ENCODE results near the gene SERPINB7.

DNA sequence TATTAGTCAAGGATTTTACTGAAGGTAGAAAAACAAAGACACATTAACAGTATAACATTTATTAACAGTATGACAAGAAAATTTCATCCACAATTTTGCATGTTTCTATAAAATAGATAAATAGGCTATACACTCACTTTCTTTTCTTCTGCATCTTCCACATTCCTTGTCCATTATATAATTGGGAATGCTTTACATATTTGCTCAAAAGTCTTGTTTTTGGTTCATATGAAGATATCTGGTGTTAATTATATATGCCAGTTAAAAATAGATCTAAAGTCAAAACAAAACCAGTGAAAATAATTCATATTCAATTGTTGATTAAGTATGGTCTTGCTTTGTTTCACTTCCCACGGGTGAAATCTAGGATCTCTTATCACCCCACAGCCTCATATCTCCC is 53.4 kb downstream of the SERPINB7 start:
- TF ChIP-seq TAF1 (IDR thresholded peaks at IDR 0.05; ENCODE audit: borderline replicate concordance, insufficient read depth, low read length) (no peak), SIN3A (IDR thresholded peaks at IDR 0.05; ENCODE audit: borderline replicate concordance, insufficient read depth, low read length) (no peak)
- TF ChIP-seq, protein P1, sequence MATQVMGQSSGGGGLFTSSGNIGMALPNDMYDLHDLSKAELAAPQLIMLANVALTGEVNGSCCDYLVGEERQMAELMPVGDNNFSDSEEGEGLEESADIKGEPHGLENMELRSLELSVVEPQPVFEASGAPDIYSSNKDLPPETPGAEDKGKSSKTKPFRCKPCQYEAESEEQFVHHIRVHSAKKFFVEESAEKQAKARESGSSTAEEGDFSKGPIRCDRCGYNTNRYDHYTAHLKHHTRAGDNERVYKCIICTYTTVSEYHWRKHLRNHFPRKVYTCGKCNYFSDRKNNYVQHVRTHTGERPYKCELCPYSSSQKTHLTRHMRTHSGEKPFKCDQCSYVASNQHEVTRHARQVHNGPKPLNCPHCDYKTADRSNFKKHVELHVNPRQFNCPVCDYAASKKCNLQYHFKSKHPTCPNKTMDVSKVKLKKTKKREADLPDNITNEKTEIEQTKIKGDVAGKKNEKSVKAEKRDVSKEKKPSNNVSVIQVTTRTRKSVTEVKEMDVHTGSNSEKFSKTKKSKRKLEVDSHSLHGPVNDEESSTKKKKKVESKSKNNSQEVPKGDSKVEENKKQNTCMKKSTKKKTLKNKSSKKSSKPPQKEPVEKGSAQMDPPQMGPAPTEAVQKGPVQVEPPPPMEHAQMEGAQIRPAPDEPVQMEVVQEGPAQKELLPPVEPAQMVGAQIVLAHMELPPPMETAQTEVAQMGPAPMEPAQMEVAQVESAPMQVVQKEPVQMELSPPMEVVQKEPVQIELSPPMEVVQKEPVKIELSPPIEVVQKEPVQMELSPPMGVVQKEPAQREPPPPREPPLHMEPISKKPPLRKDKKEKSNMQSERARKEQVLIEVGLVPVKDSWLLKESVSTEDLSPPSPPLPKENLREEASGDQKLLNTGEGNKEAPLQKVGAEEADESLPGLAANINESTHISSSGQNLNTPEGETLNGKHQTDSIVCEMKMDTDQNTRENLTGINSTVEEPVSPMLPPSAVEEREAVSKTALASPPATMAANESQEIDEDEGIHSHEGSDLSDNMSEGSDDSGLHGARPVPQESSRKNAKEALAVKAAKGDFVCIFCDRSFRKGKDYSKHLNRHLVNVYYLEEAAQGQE (IDR thresholded peaks at IDR 0.05; ENCODE audit: insufficient read depth in 1 of 2, low read depth in 2 of 2, low read length in 2 of 2): no peak
